ENCODE data around the gene SFSWAP.

SFSWAP gene

GRCh38 chr12:131682510-131682895 is 28.4 kb upstream of the SFSWAP start:
- Histone ChIP-seq H3K27ac (no peak overlapping the region), H3K4me1 (no peaks in the 10 kb centered on the region)
- no peak for TF ChIP-seq CTCF (IDR thresholded peaks at IDR 0.05)

GRCh38 chr12:131683266-131684014 is 27.4 kb upstream of the SFSWAP start:
- Histone ChIP-seq H3K36me3 (ENCODE audit: control insufficient read depth, insufficient read depth, low read length) (no peaks in the 10 kb centered on the region), H3K4me2 (ENCODE audit: low read length) (no peak overlapping the region), H3K27me3 (ENCODE audit: control insufficient read depth, insufficient read depth, low read length) (no peaks in the 10 kb centered on the region), H3K4me3 (ENCODE audit: low read depth, low read length) (no peak overlapping the region), H3K4me1 (no peaks in the 10 kb centered on the region), H2AFZ (no peak overlapping the region), H3K27ac (no peak overlapping the region), H3K79me2 (no peaks in the 10 kb centered on the region), H3K9ac (no peak overlapping the region), H3K9me3 (ENCODE audit: control insufficient read depth, low read length) (no peaks in the 10 kb centered on the region)
- TF ChIP-seq CTCF (IDR thresholded peaks at IDR 0.05), result no peak

More at GRCh38 chr12:131682510-131682895, 28.4 kb upstream of the SFSWAP start:
- no peaks in the 10 kb centered on the region for H3K36me3 ChIP-seq (ENCODE audit: control insufficient read depth, insufficient read depth, low read length)
- H2AFZ ChIP-seq, result no peak overlapping the region
- no peaks in the 10 kb centered on the region for H3K9me3 ChIP-seq (ENCODE audit: control insufficient read depth, low read length)
- no peak overlapping the region for H3K4me3 ChIP-seq (ENCODE audit: low read depth, low read length)
- no peak overlapping the region for H3K4me2 ChIP-seq (ENCODE audit: low read length)
- no peaks in the 10 kb centered on the region for H3K27me3 ChIP-seq (ENCODE audit: control insufficient read depth, insufficient read depth, low read length)
- no peak overlapping the region for H3K9ac ChIP-seq
- H3K79me2 ChIP-seq, result no peaks in the 10 kb centered on the region

GRCh38 chr12:131684015-131684725 is 26.7 kb upstream of the SFSWAP start:
- Histone ChIP-seq H3K4me3 (ENCODE audit: low read depth, low read length) (no peak overlapping the region), H2AFZ (no peak overlapping the region), H3K4me1 (no peaks in the 10 kb centered on the region), H3K9me3 (ENCODE audit: control insufficient read depth, low read length) (no peaks in the 10 kb centered on the region), H3K4me2 (ENCODE audit: low read length) (no peak overlapping the region), H3K9ac (no peak overlapping the region), H3K27ac (no peak overlapping the region), H3K79me2 (no peaks in the 10 kb centered on the region), H3K36me3 (ENCODE audit: control insufficient read depth, insufficient read depth, low read length) (no peaks in the 10 kb centered on the region), H3K27me3 (ENCODE audit: control insufficient read depth, insufficient read depth, low read length) (peaks cover 2% of the 10 kb centered on the region)
- no peak for TF ChIP-seq CTCF (IDR thresholded peaks at IDR 0.05)

- no peak overlapping the region for H3K27ac ChIP-seq
- H3K27me3 ChIP-seq (ENCODE audit: control insufficient read depth, insufficient read depth, low read length), result peaks cover 4% of the 10 kb centered on the region
- H3K9me3 ChIP-seq (ENCODE audit: control insufficient read depth, low read length), result no peaks in the 10 kb centered on the region
- no peaks in the 10 kb centered on the region for H3K79me2 ChIP-seq
- no peaks in the 10 kb centered on the region for H3K36me3 ChIP-seq (ENCODE audit: control insufficient read depth, insufficient read depth, low read length)
- no peak for TF ChIP-seq CTCF (IDR thresholded peaks at IDR 0.05)
- no peak overlapping the region for H2AFZ ChIP-seq
- no peak overlapping the region for H3K9ac ChIP-seq
- no peak overlapping the region for H3K4me3 ChIP-seq (ENCODE audit: low read depth, low read length)
- H3K4me1 ChIP-seq, result no peaks in the 10 kb centered on the region
- H3K4me2 ChIP-seq (ENCODE audit: low read length), result no peak overlapping the region
Measured at GRCh38 chr12:131687346-131688125, 23.4 kb upstream of the SFSWAP start.
